Coronary artery (tissue), 2 donors: ENCODE data around the gene EFCAB11.

Experiments used
- DNase-seq: peaks from one replicate; pipeline ENCODE4 v3.0.0-alpha.2; 2017; ENCODE audit warnings: low spot score
- H3K27ac ChIP-seq, 2 donors: fragments of 200-600 bp; sonication (generic); one replicate each; pipeline ENCODE4 v1.5.1; 2016 to 2019
- H3K4me3 ChIP-seq: fragments of 200-600 bp; sonication (generic); 2 replicates; pipeline ENCODE4 v1.5.1; 2016; ENCODE audit warnings: mild to moderate bottlenecking, moderate library complexity
- TF ChIP-seq, protein P1 (sequence below): fragments of 200-600 bp; sonication (generic); IDR thresholded peaks from one replicate; pipeline ENCODE4 v1.5.1; 2019; ENCODE audit warnings: antibody characterized with exemption

The EFCAB11 gene

GRCh38 chr14:89973234-89973823, 18.8 kb upstream of the EFCAB11 start:
- TF ChIP-seq, protein P1, sequence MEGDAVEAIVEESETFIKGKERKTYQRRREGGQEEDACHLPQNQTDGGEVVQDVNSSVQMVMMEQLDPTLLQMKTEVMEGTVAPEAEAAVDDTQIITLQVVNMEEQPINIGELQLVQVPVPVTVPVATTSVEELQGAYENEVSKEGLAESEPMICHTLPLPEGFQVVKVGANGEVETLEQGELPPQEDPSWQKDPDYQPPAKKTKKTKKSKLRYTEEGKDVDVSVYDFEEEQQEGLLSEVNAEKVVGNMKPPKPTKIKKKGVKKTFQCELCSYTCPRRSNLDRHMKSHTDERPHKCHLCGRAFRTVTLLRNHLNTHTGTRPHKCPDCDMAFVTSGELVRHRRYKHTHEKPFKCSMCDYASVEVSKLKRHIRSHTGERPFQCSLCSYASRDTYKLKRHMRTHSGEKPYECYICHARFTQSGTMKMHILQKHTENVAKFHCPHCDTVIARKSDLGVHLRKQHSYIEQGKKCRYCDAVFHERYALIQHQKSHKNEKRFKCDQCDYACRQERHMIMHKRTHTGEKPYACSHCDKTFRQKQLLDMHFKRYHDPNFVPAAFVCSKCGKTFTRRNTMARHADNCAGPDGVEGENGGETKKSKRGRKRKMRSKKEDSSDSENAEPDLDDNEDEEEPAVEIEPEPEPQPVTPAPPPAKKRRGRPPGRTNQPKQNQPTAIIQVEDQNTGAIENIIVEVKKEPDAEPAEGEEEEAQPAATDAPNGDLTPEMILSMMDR = peak; percentile 79
- no peak overlapping the region for H3K27ac ChIP-seq
- H3K4me3 ChIP-seq = no peak overlapping the region
- no peak for DNase-seq

DNA sequence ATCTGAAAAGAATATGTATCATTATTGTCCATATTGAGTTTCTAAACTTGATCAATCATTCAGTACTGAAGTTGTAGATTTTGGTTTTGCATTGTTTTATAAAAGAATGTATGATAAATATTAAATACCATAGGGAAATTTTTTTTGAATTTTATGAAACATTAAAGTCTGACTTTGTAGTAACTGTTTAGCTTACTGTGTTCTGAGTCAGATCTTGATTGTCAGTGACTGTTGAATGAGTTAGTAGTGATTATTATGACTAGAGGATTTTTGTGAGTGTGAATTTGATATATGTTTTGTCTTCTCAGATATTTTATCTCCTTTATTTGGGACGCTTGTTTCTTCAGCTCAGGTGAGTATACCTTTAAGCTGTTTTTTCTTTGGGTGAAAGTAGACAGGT, 11.3 kb upstream of the EFCAB11 start:
- TF ChIP-seq, protein P1 = no peak
- H3K27ac ChIP-seq = no peak overlapping the region
- DNase-seq = no peak
- no peak overlapping the region for H3K4me3 ChIP-seq

- DNase-seq = no peak
- TF ChIP-seq, protein P1 = no peak
- Histone ChIP-seq H3K27ac (no peak overlapping the region), H3K4me3 (no peak overlapping the region)
These were observed 8.9 kb upstream of the EFCAB11 start for GRCh38 chr14:89963288-89963978.

- no peak overlapping the region for H3K27ac ChIP-seq
- TF ChIP-seq, protein P1 = no peak
- no peak overlapping the region for H3K4me3 ChIP-seq
- DNase-seq = no peak
These were observed 6.4 kb upstream of the EFCAB11 start for GRCh38 chr14:89960914-89961313.

DNA sequence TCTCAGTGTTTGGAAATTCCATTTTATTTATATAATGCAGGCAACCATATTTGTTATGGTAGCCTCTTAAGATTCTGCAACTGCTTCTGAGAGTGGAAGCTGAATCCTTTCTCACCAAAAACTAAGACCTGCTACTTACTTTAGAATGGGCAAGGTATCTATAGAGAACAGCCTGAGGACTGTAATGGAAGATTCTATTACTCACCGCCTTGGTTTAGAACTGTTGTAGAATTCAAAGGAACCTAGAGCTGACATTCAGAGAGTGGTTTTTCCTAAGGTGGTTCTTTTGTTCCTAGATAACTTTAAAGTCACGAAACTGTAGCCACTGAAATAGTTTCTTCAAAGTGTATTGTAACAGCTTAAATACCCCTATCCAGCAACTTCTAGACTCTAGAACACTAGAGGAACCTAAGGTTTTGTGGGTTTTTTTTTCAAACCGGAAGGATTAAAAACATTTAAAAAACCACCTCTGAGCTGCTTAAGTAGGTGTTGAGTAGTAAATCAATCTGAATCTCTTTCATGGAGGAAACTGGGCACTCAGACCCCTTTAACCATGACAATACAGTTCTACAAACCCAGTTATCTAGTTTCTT, 5.4 kb upstream of the EFCAB11 start:
- DNase-seq = no peak
- no peak overlapping the region for H3K4me3 ChIP-seq
- no peak overlapping the region for H3K27ac ChIP-seq
- TF ChIP-seq, protein P1 = no peak

DNA sequence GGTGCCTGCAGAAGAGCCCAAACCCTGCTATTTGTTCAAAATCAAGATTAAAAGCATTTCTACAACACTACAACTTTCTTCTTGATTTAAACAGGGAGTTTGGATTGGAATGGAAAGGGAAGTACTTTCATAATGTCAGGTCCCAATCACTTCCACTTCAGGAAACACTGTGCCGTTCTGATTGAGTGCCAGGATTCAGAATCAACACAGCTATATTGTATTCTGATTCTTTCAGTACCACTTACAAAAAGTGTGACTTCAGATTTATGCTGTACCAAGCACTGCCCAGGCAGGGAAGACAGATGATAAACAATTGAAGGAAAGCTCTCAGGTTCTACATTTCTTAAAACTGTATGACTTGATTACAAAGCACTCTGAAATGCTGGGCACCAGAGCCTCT, 4.4 kb upstream of the EFCAB11 start:
- no peak overlapping the region for H3K27ac ChIP-seq
- DNase-seq = no peak
- H3K4me3 ChIP-seq = no peak overlapping the region
- TF ChIP-seq, protein P1 = no peak

- TF ChIP-seq, protein P1 = no peak
- Histone ChIP-seq H3K27ac (no peak overlapping the region), H3K4me3 (no peak overlapping the region)
- no peak for DNase-seq
These were observed 3.3 kb upstream of the EFCAB11 start for GRCh38 chr14:89957791-89958190.
